Subcutaneous abdominal adipose tissue (tissue), 5 donors: Measurements from ENCODE around the gene MRAS.
"Not testable (repeated sequence)": the region's sequence is repeated elsewhere in the genome, so short reads cannot be mapped to it uniquely, and the experiment has no call there.

Experiments used
- H3K27ac ChIP-seq: one replicate; pipeline ENCODE4 v1.7.0; 2013; ENCODE audit warnings: low read depth, mild to moderate bottlenecking, inconsistent platforms, low read length, moderate library complexity
- H3K27me3 ChIP-seq, 5 donors: one replicate each; pipeline ENCODE4 v1.7.0; 2013; ENCODE audit warnings: low read length in 5 of 5, inconsistent platforms in 1 of 5; ENCODE audit not compliant: control insufficient read depth in 5 of 5, insufficient read depth in 4 of 5
- H3K36me3 ChIP-seq, 5 donors: one replicate each; pipeline ENCODE4 v1.7.0; 2013; ENCODE audit warnings: low read length in 5 of 5; ENCODE audit not compliant: control insufficient read depth in 5 of 5, insufficient read depth in 5 of 5
- H3K4me1 ChIP-seq, 5 donors: one replicate each; pipeline ENCODE4 v1.7.0; 2013; ENCODE audit warnings: low read length in 5 of 5, mild to moderate bottlenecking in 3 of 5, moderate library complexity in 1 of 5; ENCODE audit not compliant: control insufficient read depth in 5 of 5, insufficient read depth in 5 of 5
- H3K4me3 ChIP-seq, 5 donors: one replicate each; pipeline ENCODE4 v1.7.0; 2013; ENCODE audit warnings: low read length in 5 of 5, low read depth in 1 of 5
- H3K9ac ChIP-seq, 5 donors: one replicate each; pipeline ENCODE4 v1.7.0; 2013; ENCODE audit warnings: low read length in 5 of 5, mild to moderate bottlenecking in 4 of 5, moderate library complexity in 3 of 5
- H3K9me3 ChIP-seq, 5 donors: one replicate each; pipeline ENCODE4 v1.7.0; 2013; ENCODE audit warnings: low read length in 5 of 5; ENCODE audit not compliant: control insufficient read depth in 5 of 5
- donor health status: healthy.
- donor health status: healthy.
- donor health status: healthy.
- donor health status: healthy.
- donor health status: healthy.

Gene MRAS

GRCh38 chr3:138405486-138405885 lies 57.1 kb downstream of the MRAS start:
- H3K27ac ChIP-seq: no peak overlapping the region
- no peaks in the 10 kb centered on the region for H3K27me3 ChIP-seq
- no peak overlapping the region for H3K4me3 ChIP-seq
- no peaks in the 10 kb centered on the region for H3K9me3 ChIP-seq
- H3K4me1 ChIP-seq: no peaks in the 10 kb centered on the region
- no peak overlapping the region for H3K9ac ChIP-seq
- H3K36me3 ChIP-seq: peaks cover 3 to 53% (median 51%) of the 10 kb centered on the region in 5 donors

GRCh38 chr3:138406606-138407005 lies 58.2 kb downstream of the MRAS start:
- no peak overlapping the region for H3K4me3 ChIP-seq
- H3K9me3 ChIP-seq: no peaks in the 10 kb centered on the region
- no peak overlapping the region for H3K27ac ChIP-seq
- no peak overlapping the region for H3K9ac ChIP-seq
- H3K27me3 ChIP-seq: no peaks in the 10 kb centered on the region
- no peaks in the 10 kb centered on the region for H3K4me1 ChIP-seq
- peaks cover 3 to 42% (median 40%) of the 10 kb centered on the region in 5 donors for H3K36me3 ChIP-seq

DNA sequence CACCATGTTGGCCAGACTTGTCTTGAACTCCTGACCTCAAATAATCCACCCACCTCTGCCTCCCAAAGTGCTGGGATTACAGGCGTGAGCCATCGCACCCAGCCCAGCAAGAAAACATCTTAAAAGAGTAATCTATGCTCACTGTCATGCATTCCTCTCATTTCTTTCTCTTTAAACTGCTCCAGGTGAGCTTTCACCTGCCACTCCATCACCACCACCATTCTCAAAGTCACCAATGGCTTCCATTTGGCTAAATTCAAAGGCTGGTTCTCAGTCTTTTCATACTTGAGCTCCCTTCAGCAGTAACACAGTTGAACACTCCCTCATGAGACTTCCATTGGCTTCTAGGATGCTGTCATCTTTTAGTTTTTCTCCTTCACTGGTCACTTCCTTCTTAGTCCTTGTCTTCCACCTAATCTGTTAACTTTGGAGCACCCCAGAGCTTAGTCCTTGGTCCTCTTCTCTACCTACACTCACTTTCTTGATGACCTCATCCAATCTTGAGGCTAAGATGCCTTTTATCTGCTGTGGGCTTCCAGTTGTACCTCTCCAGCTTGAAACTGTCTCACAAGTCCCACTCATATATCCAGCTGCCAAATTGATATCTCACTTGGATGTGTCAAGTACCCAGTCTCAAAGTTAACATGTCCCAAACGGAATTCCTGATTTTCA lies 59.0 kb downstream of the MRAS start:
- Histone ChIP-seq H3K27ac (no peak overlapping the region), H3K9ac (no peak overlapping the region), H3K9me3 (no peaks in the 10 kb centered on the region)

DNA sequence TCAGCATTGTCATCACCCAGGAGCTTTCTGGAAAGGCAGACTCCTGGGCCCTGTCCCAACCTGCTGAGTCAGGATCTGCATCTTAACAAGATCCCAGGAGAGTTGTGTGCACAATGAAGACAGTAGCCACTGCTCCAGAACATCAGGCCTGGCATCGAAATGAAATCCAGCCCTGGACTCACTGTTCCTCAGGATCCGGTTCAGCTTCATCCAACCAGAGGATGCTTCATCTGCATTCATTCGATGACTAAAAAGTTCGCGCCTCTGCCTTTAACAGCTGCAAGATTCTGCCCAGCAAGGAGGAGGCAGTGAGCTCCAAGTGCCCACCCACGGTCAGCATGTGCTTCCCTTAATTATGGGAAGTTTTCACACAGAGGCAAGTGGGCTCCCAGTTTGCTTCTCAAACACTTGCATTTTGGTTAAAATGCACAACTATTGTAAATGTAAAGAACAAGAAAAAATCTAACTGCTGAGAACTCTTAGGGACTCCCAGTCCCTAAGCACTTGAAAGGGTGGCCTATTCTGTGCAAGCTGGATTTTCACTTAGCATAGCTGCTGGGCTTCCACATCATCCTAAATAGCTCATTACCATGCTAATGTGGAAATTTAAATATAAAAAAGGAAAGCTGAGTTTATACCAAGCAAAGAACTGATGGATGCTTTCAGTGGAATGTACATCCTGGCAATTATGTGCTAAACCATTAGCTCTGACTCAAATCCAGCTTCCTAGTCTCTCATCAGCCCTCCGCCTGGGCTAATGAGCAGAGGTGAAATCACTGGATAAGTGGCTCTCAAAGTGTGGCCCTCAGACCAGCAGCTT lies 60.6 kb downstream of the MRAS start:
- Histone ChIP-seq H3K9me3 (no peaks in the 10 kb centered on the region), H3K4me3 (no peak overlapping the region), H3K27ac (no peak overlapping the region), H3K27me3 (no peaks in the 10 kb centered on the region), H3K36me3 (peaks cover 1 to 18% (median 16%) of the 10 kb centered on the region in 5 donors), H3K4me1 (no peaks in the 10 kb centered on the region), H3K9ac (no peak overlapping the region)

More for the DNA sequence above, 59.0 kb downstream of the MRAS start:
- Histone ChIP-seq H3K36me3 (peaks cover 3 to 34% (median 32%) of the 10 kb centered on the region in 5 donors), H3K4me3 (no peak overlapping the region), H3K27me3 (no peaks in the 10 kb centered on the region), H3K4me1 (no peaks in the 10 kb centered on the region)

DNA sequence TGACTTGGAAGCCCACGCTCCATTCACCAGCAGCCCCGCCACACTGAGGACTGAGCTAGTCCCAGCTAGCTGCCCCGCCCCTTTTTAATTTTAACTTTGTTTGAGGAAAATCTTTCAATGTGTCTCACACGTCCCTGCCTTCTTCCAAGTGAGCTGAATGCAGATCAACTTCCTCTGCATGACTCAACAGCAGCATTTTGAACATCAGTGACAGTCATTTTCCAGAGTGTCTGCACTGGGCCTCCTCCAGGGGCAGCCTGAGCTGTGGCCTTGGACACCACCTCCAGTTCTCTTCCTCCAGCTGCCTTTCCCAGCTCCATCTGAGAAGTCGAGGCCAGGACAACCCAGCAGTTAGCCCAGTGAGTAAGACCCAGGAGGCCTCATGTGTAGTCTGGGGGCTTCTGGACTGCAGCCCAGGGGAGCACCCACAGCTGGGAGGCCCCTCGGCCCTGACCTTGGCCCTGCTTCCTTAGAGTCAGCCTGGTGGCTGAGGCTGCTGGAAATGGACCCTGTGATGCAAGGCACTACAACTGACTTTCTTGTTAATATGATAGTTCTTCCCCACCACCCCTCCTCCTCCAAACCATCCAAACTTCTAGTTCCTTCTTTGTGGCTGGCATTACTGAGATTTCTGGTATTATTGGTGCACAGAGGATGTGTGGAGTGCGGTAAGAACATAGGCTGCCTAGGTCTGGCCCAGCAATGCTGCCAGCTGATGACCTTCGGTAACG lies 64.6 kb downstream of the MRAS start:
- peaks cover 0 to 5% (median 3%) of the 10 kb centered on the region in 5 donors for H3K4me1 ChIP-seq
- no peaks in the 10 kb centered on the region for H3K9me3 ChIP-seq
- H3K27ac ChIP-seq: no peak overlapping the region
- no peaks in the 10 kb centered on the region for H3K36me3 ChIP-seq
- H3K4me3 ChIP-seq: no peak overlapping the region
- H3K9ac ChIP-seq: no peak overlapping the region
- no peaks in the 10 kb centered on the region for H3K27me3 ChIP-seq

GRCh38 chr3:138416236-138416635 lies 67.9 kb downstream of the MRAS start:
- not testable (repeated sequence) for H3K9me3 ChIP-seq, H3K4me1 ChIP-seq, H3K9ac ChIP-seq, H3K36me3 ChIP-seq, H3K27ac ChIP-seq, H3K27me3 ChIP-seq, H3K4me3 ChIP-seq

DNA sequence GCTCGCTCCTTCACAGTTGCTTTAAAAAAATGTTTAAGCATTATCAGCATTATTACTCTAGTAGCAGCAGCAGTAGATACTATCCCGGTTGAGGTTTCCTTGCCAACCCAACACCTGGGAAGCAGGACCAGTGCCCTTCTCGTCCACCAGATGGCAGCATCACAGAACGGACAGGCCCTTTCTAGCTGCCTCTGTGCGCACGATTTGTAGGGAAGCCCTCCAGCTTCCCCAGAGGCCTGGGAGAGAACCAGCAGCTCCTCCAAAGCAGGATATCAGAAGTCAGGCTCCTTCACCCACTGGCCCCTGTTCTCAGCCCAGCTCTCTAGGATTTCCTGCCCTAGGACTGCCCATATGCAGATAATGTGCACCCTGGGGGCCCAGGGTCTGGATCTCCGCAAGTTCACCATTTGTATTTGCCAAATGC lies 69.2 kb downstream of the MRAS start:
- Histone ChIP-seq H3K36me3 (no peaks in the 10 kb centered on the region), H3K27ac (no peak overlapping the region), H3K4me3 (no peak overlapping the region), H3K27me3 (no peaks in the 10 kb centered on the region), H3K9ac (peak overlapping the region in 1 of 5 donors; percentile 27), H3K9me3 (no peaks in the 10 kb centered on the region), H3K4me1 (peaks cover 0 to 6% (median 3%) of the 10 kb centered on the region in 5 donors)

DNA sequence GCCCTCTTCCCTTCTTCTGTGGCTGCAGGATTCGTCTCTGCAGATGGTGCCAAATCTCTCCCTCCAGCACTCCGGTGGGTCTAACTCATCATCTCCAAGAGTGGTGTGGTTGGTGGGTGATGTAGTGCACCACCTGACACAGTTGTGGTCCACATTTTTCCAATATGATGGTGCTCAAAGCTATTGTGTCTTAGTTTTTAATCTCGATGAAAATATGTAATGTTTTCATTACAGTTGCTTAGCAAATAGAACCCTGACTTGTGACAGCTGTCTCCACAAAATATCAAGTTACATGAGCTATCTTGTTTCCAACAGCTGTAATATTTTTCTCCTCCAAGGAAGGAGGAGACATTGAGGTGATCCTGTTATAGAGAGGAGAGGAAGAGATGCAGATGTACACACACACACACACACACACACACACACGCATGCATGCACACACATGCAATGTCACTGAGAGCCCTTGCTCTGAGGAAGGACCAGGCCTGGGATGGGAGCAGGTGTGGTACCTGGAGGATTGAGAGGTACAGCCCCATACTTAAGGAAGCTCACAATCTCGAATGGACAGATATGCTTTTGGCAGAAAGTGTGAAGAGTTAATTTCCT lies 70.3 kb downstream of the MRAS start:
- Histone ChIP-seq H3K36me3 (no peaks in the 10 kb centered on the region), H3K4me3 (no peak overlapping the region), H3K4me1 (peaks cover 0 to 6% (median 3%) of the 10 kb centered on the region in 5 donors), H3K9ac (no peak overlapping the region), H3K9me3 (no peaks in the 10 kb centered on the region), H3K27me3 (no peaks in the 10 kb centered on the region), H3K27ac (no peak overlapping the region)

DNA sequence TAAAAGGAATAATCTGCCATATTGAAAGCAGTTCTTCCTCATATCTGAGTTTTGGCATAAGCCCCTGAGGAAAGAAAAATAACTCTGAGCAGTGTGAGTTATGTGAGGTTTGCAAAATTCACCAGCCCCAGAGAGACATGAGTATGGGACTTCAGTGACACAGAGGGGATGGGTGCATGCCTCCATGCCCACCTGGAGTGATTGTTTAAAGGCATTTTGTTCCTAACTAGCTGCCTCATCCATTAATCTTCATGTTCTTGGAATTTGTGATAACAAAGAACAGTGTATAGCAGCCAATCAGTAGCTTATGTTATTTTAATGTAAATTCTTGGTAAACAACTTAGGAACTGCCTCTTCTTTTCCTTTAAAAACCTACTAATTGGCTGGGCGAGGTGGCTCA lies 74.9 kb downstream of the MRAS start:
- H3K9ac ChIP-seq: no peak overlapping the region
- no peaks in the 10 kb centered on the region for H3K36me3 ChIP-seq
- no peak overlapping the region for H3K27ac ChIP-seq
- H3K27me3 ChIP-seq: no peaks in the 10 kb centered on the region
- H3K9me3 ChIP-seq: no peaks in the 10 kb centered on the region
- no peak overlapping the region for H3K4me3 ChIP-seq
- H3K4me1 ChIP-seq: no peaks in the 10 kb centered on the region
